Brain microvascular endothelial cell (primary cell): ENCODE measurements around the gene PIK3R2.

Experiments used
- DNase-seq: peaks from one replicate; pipeline ENCODE4 v3.0.0-alpha.2; 2020
- H3K27ac ChIP-seq: fragments of 250-450 bp; sonication (Bioruptor Pico); 2 replicates; pipeline ENCODE4 v1.5.1; 2020; ENCODE audit warnings: mild to moderate bottlenecking, moderate library complexity
- H3K27me3 ChIP-seq: fragments of 250-450 bp; sonication (Bioruptor Pico); replicated peaks from 2 replicates; pipeline ENCODE4 v1.5.1; 2020; ENCODE audit warnings: mild to moderate bottlenecking
- H3K36me3 ChIP-seq: fragments of 250-450 bp; sonication (Bioruptor Pico); replicated peaks from 2 replicates; pipeline ENCODE4 v1.5.1; 2020; ENCODE audit warnings: mild to moderate bottlenecking
- H3K4me3 ChIP-seq: 2 replicates; pipeline ENCODE4 v1.5.1; 2011; ENCODE audit warnings: low read depth, mild to moderate bottlenecking, control low read depth, low read length, moderate library complexity
- CTCF ChIP-seq: IDR thresholded peaks from 2 replicates; pipeline ENCODE4 v1.5.1; 2011; ENCODE audit warnings: low read depth, mild to moderate bottlenecking, moderate library complexity, low read length, control low read depth, inconsistent platforms; ENCODE audit errors: missing control alignments
- in situ Hi-C: cut with HindIII; loops from 2 replicates; pipeline ENCODE4 v1.10.0; 2017; ENCODE audit warnings: low sequenced_read_pairs, low pct_ligation_motif_present

PIK3R2 gene

DNA sequence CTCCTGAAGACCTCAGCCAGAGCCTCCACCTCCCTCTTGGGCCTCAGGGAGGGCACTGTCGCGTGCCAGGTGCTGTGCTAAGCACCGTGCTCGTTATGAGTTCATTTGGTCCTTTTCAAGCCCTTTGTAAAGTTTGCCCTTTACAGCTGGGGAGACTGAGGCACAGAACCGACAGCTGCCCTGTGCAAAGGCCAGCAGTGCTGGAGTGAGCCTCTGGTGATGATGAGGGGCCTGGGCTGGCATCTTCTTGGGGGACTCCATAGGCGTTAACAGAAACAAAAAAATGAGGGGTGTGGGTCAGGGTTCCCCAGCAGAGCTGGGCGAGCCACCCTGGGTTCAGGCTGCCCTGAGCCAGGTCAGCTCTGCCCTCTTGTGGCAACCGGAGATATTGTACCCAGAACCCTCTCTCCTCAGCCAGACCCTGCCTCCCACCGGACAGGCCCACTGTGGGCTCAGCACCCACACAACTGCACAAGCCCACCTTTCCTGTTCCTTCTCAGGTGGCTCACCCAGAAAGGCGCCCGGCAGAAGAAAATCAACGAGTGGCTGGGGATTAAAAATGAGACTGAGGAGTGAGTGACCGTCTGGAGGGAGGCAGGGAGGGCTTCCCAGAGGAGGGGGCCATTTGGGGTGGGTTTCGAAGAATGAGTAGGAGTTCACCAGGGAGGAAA lies 15.1 kb downstream of the PIK3R2 start:
- H3K27ac ChIP-seq, result no peak overlapping the region
- peak; percentile 16 for DNase-seq
- in situ Hi-C loops, result no loop called here

DNA sequence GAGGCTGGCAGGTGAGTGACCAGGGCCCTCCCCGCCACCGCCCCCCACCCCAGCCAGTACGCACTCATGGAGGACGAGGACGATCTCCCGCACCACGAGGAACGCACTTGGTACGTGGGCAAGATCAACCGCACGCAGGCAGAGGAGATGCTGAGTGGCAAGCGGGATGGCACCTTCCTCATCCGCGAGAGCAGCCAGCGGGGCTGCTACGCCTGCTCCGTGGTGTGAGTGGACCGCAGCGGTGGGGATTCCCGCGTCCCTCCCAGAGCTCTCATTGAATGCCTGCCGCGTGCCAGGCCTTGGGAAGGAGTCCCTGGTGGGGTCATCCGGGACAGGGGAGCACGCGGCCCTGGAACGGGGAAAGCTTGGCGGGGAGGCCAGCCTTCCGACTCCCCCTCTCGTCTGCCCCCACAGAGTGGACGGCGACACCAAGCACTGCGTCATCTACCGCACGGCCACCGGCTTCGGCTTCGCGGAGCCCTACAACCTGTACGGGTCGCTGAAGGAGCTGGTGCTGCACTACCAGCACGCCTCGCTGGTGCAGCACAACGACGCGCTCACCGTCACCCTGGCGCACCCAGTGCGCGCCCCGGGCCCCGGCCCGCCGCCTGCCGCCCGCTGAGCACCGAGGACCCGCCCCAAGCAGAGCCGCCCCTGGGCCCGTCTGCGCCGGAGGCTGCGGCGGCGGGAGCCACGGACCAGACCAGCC lies 15.9 kb downstream of the PIK3R2 start:
- Histone ChIP-seq H3K36me3 (peaks cover 46% of the 10 kb centered on the region), H3K27ac (no peak overlapping the region), H3K27me3 (no peaks in the 10 kb centered on the region), H3K4me3 (no peak overlapping the region)
- in situ Hi-C loops, result no loop called here
- TF ChIP-seq CTCF, result no peak
- DNase-seq, result no peak

More for the DNA sequence above, 15.1 kb downstream of the PIK3R2 start:
- H3K4me3 ChIP-seq, result no peak overlapping the region
- TF ChIP-seq CTCF, result peak; percentile 83
- H3K36me3 ChIP-seq, result peaks cover 53% of the 10 kb centered on the region
- H3K27me3 ChIP-seq, result no peaks in the 10 kb centered on the region

GRCh38 chr19:18170714-18171255 lies 17.8 kb downstream of the PIK3R2 start:
- no peak for DNase-seq
- H3K27me3 ChIP-seq, result no peaks in the 10 kb centered on the region
- peaks cover 35% of the 10 kb centered on the region for H3K36me3 ChIP-seq
- in situ Hi-C loops, result no loop called here
- TF ChIP-seq CTCF, result no peak
- H3K4me3 ChIP-seq, result no peak overlapping the region
- no peak overlapping the region for H3K27ac ChIP-seq

- Histone ChIP-seq H3K27ac (no peak overlapping the region), H3K36me3 (peaks cover 27% of the 10 kb centered on the region), H3K27me3 (no peaks in the 10 kb centered on the region), H3K4me3 (no peak overlapping the region)
- TF ChIP-seq CTCF, result no peak
- no peak for DNase-seq
- in situ Hi-C loops, result no loop called here
These were observed 18.8 kb downstream of the PIK3R2 start for GRCh38 chr19:18171605-18172327.

GRCh38 chr19:18172331-18173053 lies 19.5 kb downstream of the PIK3R2 start:
- Histone ChIP-seq H3K36me3 (peaks cover 19% of the 10 kb centered on the region), H3K27me3 (no peaks in the 10 kb centered on the region), H3K27ac (no peak overlapping the region), H3K4me3 (no peak overlapping the region)
- no peak for DNase-seq
- TF ChIP-seq CTCF, result no peak
- in situ Hi-C loops, result no loop called here
